GM23248 (cell line): Measurements from ENCODE around the gene OPCML.

Experiments
- EZH2 ChIP-seq: fragments of 200-600 bp; sonication (generic); IDR thresholded peaks from 2 replicates; pipeline ENCODE4 v1.6.1; 2018; ENCODE audit warnings: antibody characterized with exemption, mild to moderate bottlenecking; ENCODE audit not compliant: insufficient read depth, poor library complexity, severe bottlenecking
- EZH2phosphoT487 ChIP-seq: fragments of 200-600 bp; sonication (generic); IDR thresholded peaks from 2 replicates; pipeline ENCODE4 v1.6.1; 2018; ENCODE audit warnings: antibody characterized with exemption, moderate library complexity, mild to moderate bottlenecking, low read depth; ENCODE audit not compliant: insufficient read depth

- TF ChIP-seq EZH2 (no peak), EZH2phosphoT487 (no peak)
Observed at GRCh38 chr11:133497477-133498140, 34.7 kb downstream of the OPCML start.
